Neutrophil (primary cell): Measurements from ENCODE around the gene OTC.

Experiments
- H3K27ac ChIP-seq: fragments of 200-600 bp; sonication (generic); 2 replicates; pipeline ENCODE4 v1.5.1; 2016; ENCODE audit warnings: mild to moderate bottlenecking, moderate library complexity
- H3K27me3 ChIP-seq: fragments of 200-600 bp; sonication (generic); 2 replicates; pipeline ENCODE4 v1.6.0; 2016; ENCODE audit warnings: mild to moderate bottlenecking
- H3K36me3 ChIP-seq: fragments of 200-600 bp; sonication (generic); 2 replicates; pipeline ENCODE4 v1.5.1; 2017
- H3K4me1 ChIP-seq, 2 experiments: fragments of 200-600 bp in 1 of 2; sonication (generic) in 1 of 2; 1 replicate in 1 of 2; 2 replicates in 1 of 2; pipeline versions ENCODE4 v1.5.1 to v1.6.1; 2013 to 2016; ENCODE audit warnings: low read depth in 1 of 2, low read length in 1 of 2, mild to moderate bottlenecking in 1 of 2, moderate library complexity in 1 of 2; ENCODE audit not compliant: control insufficient read depth in 1 of 2, insufficient read depth in 1 of 2
- H3K4me3 ChIP-seq, 2 experiments: fragments of 200-600 bp in 1 of 2; sonication (generic) in 1 of 2; 1 replicate in 1 of 2; 2 replicates in 1 of 2; pipeline ENCODE4 v1.5.1; 2013 to 2016; ENCODE audit warnings: low read depth in 1 of 2, low read length in 1 of 2, mild to moderate bottlenecking in 1 of 2, moderate library complexity in 1 of 2
- H3K9me3 ChIP-seq: fragments of 200-600 bp; sonication (generic); 2 replicates; pipeline ENCODE4 v1.5.1; 2016
- CTCF ChIP-seq: fragments of 200-600 bp; sonication (generic); IDR thresholded peaks from 2 replicates; pipeline ENCODE4 v1.5.1; 2016; ENCODE audit warnings: antibody characterized with exemption

The OTC gene

GRCh38 chrX:38426785-38427184, 74.4 kb downstream of the OTC start:
- H3K9me3 ChIP-seq = no peaks in the 10 kb centered on the region
- no peaks in the 10 kb centered on the region for H3K4me1 ChIP-seq
- no peaks in the 10 kb centered on the region for H3K36me3 ChIP-seq
- no peaks in the 10 kb centered on the region for H3K27me3 ChIP-seq
- H3K4me3 ChIP-seq = no peak overlapping the region
- TF ChIP-seq CTCF = no peak
- H3K27ac ChIP-seq = no peak overlapping the region

GRCh38 chrX:38431525-38431924, 79.1 kb downstream of the OTC start:
- TF ChIP-seq CTCF = no peak
- H3K4me1 ChIP-seq = no peaks in the 10 kb centered on the region

GRCh38 chrX:38435130-38435529, 82.7 kb downstream of the OTC start:
- H3K4me3 ChIP-seq = no peak overlapping the region
- no peak for TF ChIP-seq CTCF
- no peaks in the 10 kb centered on the region for H3K4me1 ChIP-seq
- no peaks in the 10 kb centered on the region for H3K27me3 ChIP-seq
- H3K36me3 ChIP-seq = no peaks in the 10 kb centered on the region
- H3K9me3 ChIP-seq = no peaks in the 10 kb centered on the region
- H3K27ac ChIP-seq = no peak overlapping the region

More at GRCh38 chrX:38431525-38431924, 79.1 kb downstream of the OTC start:
- Histone ChIP-seq H3K36me3 (no peaks in the 10 kb centered on the region), H3K27ac (no peak overlapping the region), H3K27me3 (no peaks in the 10 kb centered on the region), H3K9me3 (no peaks in the 10 kb centered on the region), H3K4me3 (no peak overlapping the region)

- no peak overlapping the region for H3K27ac ChIP-seq
- H3K9me3 ChIP-seq = no peaks in the 10 kb centered on the region
These were observed 84.7 kb downstream of the OTC start for GRCh38 chrX:38437093-38437492.

GRCh38 chrX:38438321-38438720, 85.9 kb downstream of the OTC start:
- Histone ChIP-seq H3K4me3 (no peak overlapping the region), H3K9me3 (no peaks in the 10 kb centered on the region), H3K4me1 (no peaks in the 10 kb centered on the region), H3K27ac (no peak overlapping the region), H3K27me3 (no peaks in the 10 kb centered on the region), H3K36me3 (no peaks in the 10 kb centered on the region)
- no peak for TF ChIP-seq CTCF

More at GRCh38 chrX:38437093-38437492, 84.7 kb downstream of the OTC start:
- H3K4me1 ChIP-seq = no peaks in the 10 kb centered on the region
- H3K36me3 ChIP-seq = no peaks in the 10 kb centered on the region
- no peak overlapping the region for H3K4me3 ChIP-seq
- H3K27me3 ChIP-seq = no peaks in the 10 kb centered on the region
- no peak for TF ChIP-seq CTCF

- no peak overlapping the region for H3K27ac ChIP-seq
- H3K4me3 ChIP-seq = no peak overlapping the region
- H3K4me1 ChIP-seq = no peaks in the 10 kb centered on the region
- H3K27me3 ChIP-seq = no peaks in the 10 kb centered on the region
- no peaks in the 10 kb centered on the region for H3K36me3 ChIP-seq
- no peak for TF ChIP-seq CTCF
- H3K9me3 ChIP-seq = no peaks in the 10 kb centered on the region
These were observed 100.2 kb downstream of the OTC start for GRCh38 chrX:38452603-38453002.
